SH-SY5Y (cell line): Measurements from ENCODE around the gene NRAP.

Experiments used
- GATA2 ChIP-seq: IDR thresholded peaks from 2 replicates; pipeline ENCODE4 v1.6.1; 2011; ENCODE audit warnings: mild to moderate bottlenecking, low read depth, low read length
- GATA3 ChIP-seq: IDR thresholded peaks from 2 replicates; pipeline ENCODE4 v1.6.1; 2011; ENCODE audit warnings: low read depth, mild to moderate bottlenecking, low read length, moderate library complexity

- TF ChIP-seq GATA3 (no peak), GATA2 (no peak)
These were observed 32.8 kb downstream of the NRAP start for GRCh38 chr10:113630929-113631533.
